Upper lobe of left lung (tissue), 4 donors: ENCODE measurements around the gene CSF2.

Source experiments
- CTCF ChIP-seq, 6 experiments: fragments of 450-650 bp in 4 of 6; fragments of 200-600 bp in 2 of 6; sonication (generic) in 2 of 6; IDR thresholded peaks; one replicate each; pipeline ENCODE4 v1.5.1; 2016 to 2019; ENCODE audit warnings: antibody characterized with exemption in 6 of 6
- POLR2A ChIP-seq, 4 donors: fragments of 450-650 bp; IDR thresholded peaks; one replicate each; pipeline ENCODE4 v1.5.1; 2016 to 2017; ENCODE audit warnings: antibody characterized with exemption in 4 of 4, mild to moderate bottlenecking in 2 of 4

DNA sequence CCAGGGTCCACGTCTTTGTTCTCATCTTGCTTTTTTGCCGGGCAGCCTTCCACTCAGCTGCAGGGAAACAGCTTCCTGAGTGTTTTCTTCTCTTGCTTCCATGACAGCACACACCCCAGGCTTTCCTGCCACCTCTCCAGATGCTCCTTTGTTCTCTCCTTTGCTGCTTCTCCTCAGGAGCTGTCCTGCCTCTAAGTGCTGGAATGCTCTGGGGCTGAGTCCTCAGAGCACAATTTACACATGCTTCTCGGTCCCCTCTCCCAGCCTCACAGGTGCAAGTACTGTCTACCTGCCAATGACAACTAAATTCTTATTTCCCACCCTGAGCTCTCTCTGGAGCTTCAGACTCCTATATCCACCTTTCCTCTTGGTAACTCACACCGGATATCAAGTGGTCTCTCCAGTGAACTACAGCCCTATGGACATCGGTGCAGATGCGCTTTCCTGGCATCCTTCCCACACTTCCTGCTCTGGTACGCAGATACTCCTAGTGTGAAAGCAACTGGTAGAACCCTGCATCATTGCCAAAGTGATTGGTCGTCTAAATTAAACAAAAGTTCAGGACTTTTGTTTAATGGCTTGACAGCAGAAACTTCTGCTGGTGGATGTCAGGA lies 48.7 kb upstream of the CSF2 start:
- TF ChIP-seq CTCF (IDR thresholded peaks at IDR 0.05) (no peak), POLR2A (IDR thresholded peaks at IDR 0.05) (no peak)
